K562 (cell line): ENCODE results near the gene DUSP5. TPM values are rescaled to one million over a fixed set of nuclear protein-coding genes. Genes with fewer than 3 reads are reported as not detected.

Experiments used
- CHD7 ChIP-seq: fragments of 200-600 bp; sonication (generic); IDR thresholded peaks from one replicate; pipeline ENCODE4 v1.6.1; 2012; ENCODE audit warnings: mild to moderate bottlenecking, low read depth, low read length, inconsistent platforms
- E2F8 ChIP-seq: fragments of 450-650 bp; IDR thresholded peaks from 2 replicates; pipeline ENCODE4 v1.7.1; 2018; ENCODE audit warnings: mild to moderate bottlenecking, low read depth; ENCODE audit not compliant: partially characterized antibody
- POLR3G ChIP-seq: IDR thresholded peaks from 2 replicates; pipeline ENCODE4 v1.6.1; 2011; ENCODE audit not compliant: insufficient read length, insufficient replicate concordance; ENCODE audit errors: extremely low read depth
- SPI1 ChIP-seq: IDR thresholded peaks from 2 replicates; pipeline ENCODE4 v1.6.1; 2011; ENCODE audit warnings: low read depth, low read length, control low read depth, borderline replicate concordance
- STAT6 ChIP-seq: sonication (generic); formaldehyde crosslinking; IDR thresholded peaks from 2 replicates; pipeline ENCODE4 v1.8.1; 2023; ENCODE audit warnings: mild to moderate bottlenecking, missing genetic modification reagents
- TBP ChIP-seq: optimal IDR thresholded peaks from 2 replicates; pipeline ENCODE3; 2011; ENCODE audit warnings: low read depth, low read length, improper control_type of control experiment
- TOE1 ChIP-seq, 2 experiments: fragments of 450-650 bp in 1 of 2; sonication (generic) in 1 of 2; formaldehyde crosslinking in 1 of 2; IDR thresholded peaks; 2 replicates each; pipeline versions ENCODE4 v1.7.1 to v1.8.0; 2016 to 2022; ENCODE audit warnings: borderline replicate concordance in 2 of 2, mild to moderate bottlenecking in 2 of 2, antibody characterized with exemption in 1 of 2, inconsistent platforms in 1 of 2, low read depth in 1 of 2, missing genetic modification reagents in 1 of 2, moderate library complexity in 1 of 2
- ZNF224 ChIP-seq: sonication (generic); formaldehyde crosslinking; IDR thresholded peaks from 2 replicates; pipeline ENCODE4 v1.8.0; 2022; ENCODE audit warnings: mild to moderate bottlenecking, missing genetic modification reagents
- polyA plus RNA-seq, 8 experiments: library from polyadenylated mRNA; depleted of rRNA in 4 of 8; stranded (reverse) in 5 of 8; unstranded in 3 of 8; fragments of >200 nt; fragmentation: Nextera tagmentation in 2 of 8; fragmentation: Illumina TruSeq in 1 of 8; extraction: Ambion mirVana in 2 of 8; extraction: Trizol in 1 of 8; gene quantifications; 2 replicates each; pipeline versions ENCODE4 v1.2.1 to v1.2.3, GENCODE V29; 2011 to 2014; ENCODE audit warnings: inconsistent platforms in 1 of 8, missing spikeins in 1 of 8
- total RNA-seq, 7 experiments: library from RNA; depleted of rRNA in 6 of 7; stranded (reverse); fragments of >200 nt in 6 of 7; fragmentation: Illumina TruSeq in 2 of 7; extraction: Trizol in 2 of 7; gene quantifications; 2 replicates each; pipeline versions ENCODE4 v1.2.1 to v1.2.3, GENCODE V29; 2011 to 2021; ENCODE audit warnings: low replicate concordance in 1 of 7

Gene DUSP5
- total and polyA plus RNA-seq, 9 of the 15 experiments (the other 6 are each of a cell fraction or from before 2014, with no cell fraction given): 0.49 to 3.4 (median 2.0) TPM

- TF ChIP-seq CHD7 (no peak), ZNF224 (CRISPR knock-in tag) (no peak), TOE1 (IDR thresholded peaks at IDR 0.05; ENCODE audit: borderline replicate concordance) (0 out of 2 replicates have a peak, but pooled peaks have one; percentile 46), TOE1 (CRISPR knock-in tag; IDR thresholded peaks at IDR 0.05; ENCODE audit: borderline replicate concordance, low read depth) (no peak), TBP (peak; percentile 28), E2F8 (no peak), STAT6 (CRISPR knock-in tag) (no peak), SPI1 (peak; percentile 81), POLR3G (no peak)
Measured at GRCh38 chr10:110501142-110501937, 3.6 kb downstream of the DUSP5 start (continued).
